SU-DHL-6 (cell line): ENCODE data around the gene TCF7L1.

Source experiments
- EZH2phosphoT487 ChIP-seq: fragments of 200-600 bp; sonication (generic), shearing (Covaris generic); conservative IDR thresholded peaks from 2 replicates; pipeline ENCODE4 v1.6.1; 2018; ENCODE audit warnings: mild to moderate bottlenecking, antibody characterized with exemption, low read length, moderate library complexity, mixed read lengths
- TF ChIP-seq, protein P1 (sequence below): fragments of 200-600 bp; sonication (generic); IDR thresholded peaks from one replicate; pipeline ENCODE4 v1.5.1; 2017; ENCODE audit warnings: antibody characterized with exemption, mild to moderate bottlenecking, low read length, moderate library complexity; ENCODE audit not compliant: insufficient read depth, poor library complexity, severe bottlenecking

DNA sequence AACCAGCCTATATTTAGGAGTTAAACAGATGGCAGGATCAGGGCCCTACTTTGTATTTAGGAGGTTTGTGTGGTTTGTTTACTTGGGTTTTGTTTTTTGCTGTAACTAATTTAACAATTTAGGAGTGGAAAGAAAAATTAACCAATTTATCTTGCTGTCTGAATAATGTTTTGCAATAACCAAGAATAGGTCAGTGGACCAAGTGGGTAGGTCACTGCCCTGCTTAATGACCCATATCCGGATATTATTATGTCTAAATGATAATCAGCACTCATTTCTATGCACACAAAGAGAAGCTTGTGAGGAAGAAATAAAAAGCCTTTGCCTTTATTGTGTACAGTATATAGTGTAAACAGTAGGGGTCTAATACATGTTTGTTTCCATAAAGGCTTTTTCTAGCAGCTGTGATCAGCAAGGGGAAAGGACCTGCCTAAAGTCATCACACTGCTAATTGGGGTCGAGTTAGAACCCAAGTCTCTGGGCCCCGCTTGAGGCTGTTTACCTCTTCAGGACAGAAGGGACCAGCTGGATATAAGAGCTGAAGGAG, 118.0 kb downstream of the TCF7L1 start:
- TF ChIP-seq, protein P1, sequence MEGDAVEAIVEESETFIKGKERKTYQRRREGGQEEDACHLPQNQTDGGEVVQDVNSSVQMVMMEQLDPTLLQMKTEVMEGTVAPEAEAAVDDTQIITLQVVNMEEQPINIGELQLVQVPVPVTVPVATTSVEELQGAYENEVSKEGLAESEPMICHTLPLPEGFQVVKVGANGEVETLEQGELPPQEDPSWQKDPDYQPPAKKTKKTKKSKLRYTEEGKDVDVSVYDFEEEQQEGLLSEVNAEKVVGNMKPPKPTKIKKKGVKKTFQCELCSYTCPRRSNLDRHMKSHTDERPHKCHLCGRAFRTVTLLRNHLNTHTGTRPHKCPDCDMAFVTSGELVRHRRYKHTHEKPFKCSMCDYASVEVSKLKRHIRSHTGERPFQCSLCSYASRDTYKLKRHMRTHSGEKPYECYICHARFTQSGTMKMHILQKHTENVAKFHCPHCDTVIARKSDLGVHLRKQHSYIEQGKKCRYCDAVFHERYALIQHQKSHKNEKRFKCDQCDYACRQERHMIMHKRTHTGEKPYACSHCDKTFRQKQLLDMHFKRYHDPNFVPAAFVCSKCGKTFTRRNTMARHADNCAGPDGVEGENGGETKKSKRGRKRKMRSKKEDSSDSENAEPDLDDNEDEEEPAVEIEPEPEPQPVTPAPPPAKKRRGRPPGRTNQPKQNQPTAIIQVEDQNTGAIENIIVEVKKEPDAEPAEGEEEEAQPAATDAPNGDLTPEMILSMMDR = no peak
- TF ChIP-seq EZH2phosphoT487 = no peak
